Kidney epithelial cell (primary cell): ENCODE data around the gene EMP1. TPM values are rescaled to one million over a fixed set of nuclear protein-coding genes. Genes with fewer than 3 reads are reported as not detected.

Experiments used
- DNase-seq: peaks from one replicate; pipeline ENCODE4 v3.0.0-alpha.2; 2010; ENCODE audit warnings: low read depth
- H3K27me3 ChIP-seq: 2 replicates; pipeline ENCODE4 v1.6.0; 2011; ENCODE audit warnings: low read length; ENCODE audit not compliant: control insufficient read depth, insufficient read depth
- H3K36me3 ChIP-seq: 2 replicates; pipeline ENCODE4 v1.5.1; 2011; ENCODE audit warnings: low read length; ENCODE audit not compliant: control insufficient read depth, insufficient read depth
- H3K4me3 ChIP-seq: 2 replicates; pipeline ENCODE4 v1.5.1; 2011; ENCODE audit warnings: low read depth, mild to moderate bottlenecking, control low read depth, low read length
- total RNA-seq: library from RNA; depleted of rRNA; stranded (reverse); fragments of >200 nt; gene quantifications from 2 replicates; pipeline ENCODE4 v1.2.3, GENCODE V29; 2015
- TF ChIP-seq, protein P1 (sequence below): IDR thresholded peaks from 2 replicates; pipeline ENCODE4 v1.5.1; 2011; ENCODE audit warnings: mild to moderate bottlenecking, moderate library complexity, low read length, control low read depth, inconsistent platforms; ENCODE audit not compliant: insufficient read depth, poor library complexity, severe bottlenecking

The EMP1 gene
- total RNA-seq, 1 donor from 2014 or later, result 241 TPM

DNA sequence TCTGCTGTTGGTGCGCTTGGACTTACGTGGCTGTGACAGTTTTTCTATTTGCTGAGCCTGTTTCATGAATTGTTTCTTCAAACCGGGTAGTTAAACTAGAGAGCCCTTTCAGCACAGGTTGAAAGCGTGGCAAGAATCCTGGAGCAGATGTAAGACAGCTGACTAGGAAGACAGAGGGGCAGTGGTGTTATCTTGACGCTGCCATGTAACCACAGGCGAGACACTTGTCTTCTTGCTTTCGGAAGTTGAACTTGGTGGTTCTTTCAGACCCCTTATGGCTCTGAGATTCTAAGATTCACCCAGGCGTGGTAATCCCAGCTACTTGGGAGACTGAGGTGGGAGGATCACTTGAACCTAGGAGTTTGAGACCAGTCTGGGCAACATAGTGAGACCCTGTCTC is 4.3 kb downstream of the EMP1 start:
- no peak for DNase-seq
- Histone ChIP-seq H3K4me3 (no peak overlapping the region), H3K27me3 (no peaks in the 10 kb centered on the region), H3K36me3 (no peaks in the 10 kb centered on the region)
- TF ChIP-seq, protein P1, sequence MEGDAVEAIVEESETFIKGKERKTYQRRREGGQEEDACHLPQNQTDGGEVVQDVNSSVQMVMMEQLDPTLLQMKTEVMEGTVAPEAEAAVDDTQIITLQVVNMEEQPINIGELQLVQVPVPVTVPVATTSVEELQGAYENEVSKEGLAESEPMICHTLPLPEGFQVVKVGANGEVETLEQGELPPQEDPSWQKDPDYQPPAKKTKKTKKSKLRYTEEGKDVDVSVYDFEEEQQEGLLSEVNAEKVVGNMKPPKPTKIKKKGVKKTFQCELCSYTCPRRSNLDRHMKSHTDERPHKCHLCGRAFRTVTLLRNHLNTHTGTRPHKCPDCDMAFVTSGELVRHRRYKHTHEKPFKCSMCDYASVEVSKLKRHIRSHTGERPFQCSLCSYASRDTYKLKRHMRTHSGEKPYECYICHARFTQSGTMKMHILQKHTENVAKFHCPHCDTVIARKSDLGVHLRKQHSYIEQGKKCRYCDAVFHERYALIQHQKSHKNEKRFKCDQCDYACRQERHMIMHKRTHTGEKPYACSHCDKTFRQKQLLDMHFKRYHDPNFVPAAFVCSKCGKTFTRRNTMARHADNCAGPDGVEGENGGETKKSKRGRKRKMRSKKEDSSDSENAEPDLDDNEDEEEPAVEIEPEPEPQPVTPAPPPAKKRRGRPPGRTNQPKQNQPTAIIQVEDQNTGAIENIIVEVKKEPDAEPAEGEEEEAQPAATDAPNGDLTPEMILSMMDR, result no peak

GRCh38 chr12:13203034-13203922 is 6.8 kb downstream of the EMP1 start:
- Histone ChIP-seq H3K4me3 (no peak overlapping the region), H3K27me3 (no peaks in the 10 kb centered on the region), H3K36me3 (no peaks in the 10 kb centered on the region)
- no peak for DNase-seq
- TF ChIP-seq, protein P1, result no peak

- DNase-seq, result no peak
- TF ChIP-seq, protein P1, result no peak
- Histone ChIP-seq H3K4me3 (no peak overlapping the region), H3K36me3 (no peaks in the 10 kb centered on the region), H3K27me3 (no peaks in the 10 kb centered on the region)
Measured at GRCh38 chr12:13204428-13204827, 7.9 kb downstream of the EMP1 start.

DNA sequence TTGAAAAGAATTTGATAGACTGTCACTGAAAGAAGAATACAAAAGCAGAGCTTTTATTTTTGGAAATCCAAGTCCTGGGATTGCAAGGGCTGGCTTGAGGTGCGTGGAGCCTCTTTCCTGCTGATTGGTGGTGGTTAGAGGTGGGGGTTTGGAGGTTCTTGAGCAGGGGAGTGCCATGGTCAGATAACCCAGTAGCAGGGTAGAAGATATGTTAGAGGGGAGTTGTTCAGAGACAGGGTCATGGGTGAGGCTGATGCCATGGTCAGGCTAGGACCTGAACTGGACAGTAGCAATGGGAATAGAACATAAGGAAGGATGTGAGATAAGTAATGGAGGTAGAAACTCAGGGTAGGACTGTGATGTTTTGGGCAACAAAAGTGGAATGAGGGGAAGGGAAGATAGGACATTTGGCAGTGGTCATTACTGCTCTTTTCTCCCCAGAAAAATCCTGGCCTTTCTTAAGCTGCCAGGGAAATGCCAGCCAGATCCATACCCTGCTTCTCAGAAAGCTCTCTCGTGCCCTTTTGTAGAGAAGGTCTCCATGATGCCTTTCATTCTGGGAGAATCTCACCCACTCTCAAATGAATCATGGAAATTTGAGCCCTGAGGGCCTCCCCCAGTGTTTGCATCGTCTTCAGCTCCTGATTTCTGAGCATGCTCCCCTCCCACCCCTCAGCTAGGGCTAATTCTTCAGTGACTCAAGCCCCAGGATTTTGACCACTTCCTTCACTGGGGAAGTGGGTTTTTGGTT is 9.5 kb downstream of the EMP1 start:
- DNase-seq, result peak; percentile 92
- TF ChIP-seq, protein P1, result no peak
- H3K36me3 ChIP-seq, result no peaks in the 10 kb centered on the region
- H3K4me3 ChIP-seq, result no peak overlapping the region
- no peaks in the 10 kb centered on the region for H3K27me3 ChIP-seq

GRCh38 chr12:13206560-13206897 is 10.0 kb downstream of the EMP1 start:
- DNase-seq, result no peak
- Histone ChIP-seq H3K36me3 (no peaks in the 10 kb centered on the region), H3K27me3 (no peaks in the 10 kb centered on the region), H3K4me3 (no peak overlapping the region)
- TF ChIP-seq, protein P1, result no peak
